ENCODE measurements around the gene PLEKHG5.

PLEKHG5 gene

GRCh38 chr1:6491480-6491962 is at the start of gene PLEKHG5:
TSS of gene PLEKHG5 (minus strand) at chr1:6491667. CDS start at chr1:6477571, 14,096 bp downstream.
- DNase-seq, result no peak

GRCh38 chr1:6538956-6539355 is 47.5 kb upstream of the PLEKHG5 start:
- DNase-seq, result no peak

GRCh38 chr1:6536291-6536690 is 44.8 kb upstream of the PLEKHG5 start:
- DNase-seq, result no peak

GRCh38 chr1:6535214-6535613 is 43.7 kb upstream of the PLEKHG5 start:
- DNase-seq, result no peak

GRCh38 chr1:6534248-6534822 is 42.9 kb upstream of the PLEKHG5 start:
- DNase-seq, result no peak

- DNase-seq, result no peak
Measured at GRCh38 chr1:6531996-6532395, 40.5 kb upstream of the PLEKHG5 start.

- DNase-seq, result no peak
Measured at GRCh38 chr1:6530504-6531160, 39.2 kb upstream of the PLEKHG5 start.

GRCh38 chr1:6528492-6528891 is 37.0 kb upstream of the PLEKHG5 start:
- DNase-seq, result no peak

- no peak for DNase-seq
Measured at GRCh38 chr1:6526316-6526715, 34.8 kb upstream of the PLEKHG5 start.

- no peak for DNase-seq
Measured at GRCh38 chr1:6523566-6523965, 32.1 kb upstream of the PLEKHG5 start.

GRCh38 chr1:6521536-6521935 is 30.1 kb upstream of the PLEKHG5 start:
- DNase-seq, result no peak

- DNase-seq, result no peak
Measured at GRCh38 chr1:6519935-6520671, 28.6 kb upstream of the PLEKHG5 start.

- DNase-seq, result no peak
Measured at GRCh38 chr1:6519491-6519934, 28.0 kb upstream of the PLEKHG5 start.

- no peak for DNase-seq
Measured at GRCh38 chr1:6517435-6517851, 26.0 kb upstream of the PLEKHG5 start.

GRCh38 chr1:6515771-6516170 is 24.3 kb upstream of the PLEKHG5 start:
- DNase-seq, result no peak

GRCh38 chr1:6513320-6513801 is 21.9 kb upstream of the PLEKHG5 start:
- no peak for DNase-seq

- no peak for DNase-seq
Measured at GRCh38 chr1:6512908-6513280, 21.4 kb upstream of the PLEKHG5 start.

- no peak for DNase-seq
Measured at GRCh38 chr1:6512245-6512907, 20.9 kb upstream of the PLEKHG5 start.

GRCh38 chr1:6511561-6512244 is 20.2 kb upstream of the PLEKHG5 start:
- DNase-seq, result no peak

- no peak for DNase-seq
Measured at GRCh38 chr1:6511056-6511455, 19.6 kb upstream of the PLEKHG5 start.

GRCh38 chr1:6510493-6510892 is 19.0 kb upstream of the PLEKHG5 start:
- DNase-seq, result no peak

GRCh38 chr1:6509919-6510291 is 18.4 kb upstream of the PLEKHG5 start:
- DNase-seq, result no peak

All from activated CD8-positive, alpha-beta memory T cell treated with anti-CD3 and anti-CD28 coated beads, Interleukin-2, amount 50 U/mL, for 4 hours (primary cell).